ENCODE data around the gene PPP1R14C.
"Not testable (repeated sequence)": the region's sequence is repeated elsewhere in the genome, so short reads cannot be mapped to it uniquely, and the experiment has no call there.

PPP1R14C gene

DNA sequence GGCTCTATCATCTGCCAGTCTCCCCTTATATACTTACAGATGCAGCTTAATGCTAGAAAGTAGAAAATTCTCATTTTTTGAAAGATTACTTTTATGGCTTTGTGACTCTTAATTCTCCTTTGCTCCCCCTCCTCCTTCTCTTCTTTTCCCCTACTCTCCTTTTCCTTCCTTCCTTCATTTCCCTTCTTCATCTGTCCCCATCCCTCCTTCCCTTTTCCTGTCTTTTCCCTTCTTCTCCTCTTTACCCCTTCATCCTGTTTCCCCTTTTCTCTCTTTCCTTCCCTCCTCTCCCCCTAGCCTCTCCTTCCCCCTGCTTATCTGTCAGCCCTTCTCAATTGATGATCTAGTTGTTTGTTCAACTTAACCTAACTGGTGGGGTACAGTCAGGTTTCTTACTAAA is 71.5 kb downstream of the PPP1R14C start:
- DNase-seq (ENCODE audit: low read depth, low spot score) = no peak

GRCh38 chr6:150220634-150221551 is 78.0 kb downstream of the PPP1R14C start:
- no peak for DNase-seq (ENCODE audit: low read depth, low spot score)

DNA sequence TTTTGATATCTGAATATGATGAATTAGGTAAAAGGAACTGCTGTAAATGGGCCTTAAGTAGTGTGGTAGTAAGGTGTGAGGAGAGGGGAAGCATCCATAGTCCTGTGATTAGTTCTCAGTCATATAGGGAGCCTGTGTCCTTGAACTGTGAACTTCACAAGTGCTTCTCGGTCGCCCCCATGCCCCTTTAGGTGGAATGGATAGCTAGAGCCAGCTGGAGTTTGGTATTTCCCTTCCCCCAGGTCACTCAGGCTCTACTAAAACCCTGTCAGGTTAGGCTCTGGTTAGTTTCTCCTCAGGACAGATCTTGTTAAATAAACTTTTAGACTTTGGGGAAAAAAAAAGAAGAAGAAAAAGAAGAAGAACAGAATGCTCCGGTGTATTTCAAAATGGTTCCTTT is 82.0 kb downstream of the PPP1R14C start:
- DNase-seq (ENCODE audit: low read depth, low spot score) = no peak

GRCh38 chr6:150227281-150227680 is 84.4 kb downstream of the PPP1R14C start:
- no peak for DNase-seq (ENCODE audit: low read depth, low spot score)

GRCh38 chr6:150228072-150228733 is 85.4 kb downstream of the PPP1R14C start:
- no peak for DNase-seq (ENCODE audit: low read depth, low spot score)

GRCh38 chr6:150229436-150230163 is 86.8 kb downstream of the PPP1R14C start:
- no peak for DNase-seq (ENCODE audit: low read depth, low spot score)

GRCh38 chr6:150230164-150230561 is 87.3 kb downstream of the PPP1R14C start:
- no peak for DNase-seq (ENCODE audit: low read depth, low spot score)

- no peak for DNase-seq (ENCODE audit: low read depth, low spot score)
These were observed 88.1 kb downstream of the PPP1R14C start for GRCh38 chr6:150230832-150231524.

DNA sequence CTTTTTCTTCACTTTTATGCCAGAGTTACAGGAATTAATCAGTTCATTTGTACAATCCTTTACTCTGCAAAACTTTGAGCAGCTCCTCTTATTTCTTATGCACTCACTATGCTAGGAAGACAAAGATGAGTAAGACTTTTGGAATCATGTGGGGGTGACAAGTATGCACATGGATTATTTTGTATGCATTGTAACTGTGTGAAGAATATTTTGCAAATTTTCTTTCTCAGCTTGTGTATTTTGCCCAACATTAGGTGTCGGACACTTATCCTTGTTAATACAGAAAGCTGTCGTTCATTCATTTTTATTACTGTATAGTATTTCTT is 88.6 kb downstream of the PPP1R14C start:
- DNase-seq (ENCODE audit: low read depth, low spot score) = no peak

DNA sequence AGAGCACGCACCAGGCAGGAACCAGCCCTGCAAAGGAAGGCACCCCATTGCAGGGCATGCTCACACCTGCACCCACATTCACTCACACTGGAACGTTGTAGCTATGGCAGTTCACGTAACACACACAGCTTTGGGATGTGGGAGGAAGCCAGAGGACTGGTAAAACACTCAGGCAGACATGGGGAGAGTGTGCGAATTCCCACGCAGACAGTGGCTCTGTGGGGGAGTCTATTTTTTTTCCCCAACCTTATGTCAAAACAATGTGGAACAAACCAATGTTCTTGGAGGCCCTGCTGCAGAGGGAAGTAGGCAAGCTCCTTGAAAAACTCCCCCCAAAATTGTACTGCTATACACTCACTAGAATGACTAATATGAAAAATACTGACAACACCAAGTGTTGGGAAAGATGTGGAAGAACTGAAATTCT is 91.0 kb downstream of the PPP1R14C start:
- DNase-seq (ENCODE audit: low read depth, low spot score) = no peak

- no peak for DNase-seq (ENCODE audit: low read depth, low spot score)
These were observed 92.4 kb downstream of the PPP1R14C start for GRCh38 chr6:150235218-150235617.

GRCh38 chr6:150236114-150236513 is 93.3 kb downstream of the PPP1R14C start:
- no peak for DNase-seq (ENCODE audit: low read depth, low spot score)

DNA sequence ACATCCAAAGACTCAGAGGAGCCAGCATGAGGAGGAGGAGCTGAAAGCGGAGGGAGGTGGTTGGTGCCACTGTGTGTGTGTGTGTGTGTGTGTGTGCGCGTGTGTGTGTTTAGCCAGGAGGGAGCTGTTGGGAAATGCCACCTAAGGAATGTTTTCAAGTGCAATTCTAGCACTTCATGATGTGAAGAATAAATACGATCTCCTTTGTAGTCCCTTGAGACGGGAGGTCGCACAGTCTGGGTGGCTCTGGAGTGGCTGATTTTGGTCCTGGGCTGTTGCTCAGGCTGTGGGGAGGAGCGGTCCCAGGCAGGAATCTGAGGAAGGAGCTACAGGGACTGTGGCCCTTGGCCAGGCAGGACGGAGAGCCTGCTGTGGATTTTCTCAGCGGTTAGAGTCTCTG is 93.7 kb downstream of the PPP1R14C start:
- no peak for DNase-seq (ENCODE audit: low read depth, low spot score)

DNA sequence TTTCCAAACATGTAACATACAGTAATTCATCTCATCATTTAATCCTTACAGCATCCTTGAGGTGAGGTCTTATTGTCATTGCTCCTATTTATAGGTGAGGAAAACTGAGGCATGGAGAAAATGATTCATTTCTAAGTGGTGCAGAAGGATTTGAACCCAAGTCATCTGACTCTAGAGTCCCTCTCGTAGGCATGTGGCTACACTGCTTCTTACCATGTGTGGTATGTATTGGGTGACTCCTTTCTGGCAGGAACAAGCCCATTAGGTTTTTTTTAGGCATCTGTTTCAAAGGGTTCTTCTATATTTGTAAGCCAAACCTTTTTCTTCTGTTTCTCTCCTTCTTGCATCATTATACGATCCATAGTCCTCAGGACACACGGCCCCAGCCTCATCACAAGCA is 94.8 kb downstream of the PPP1R14C start:
- DNase-seq (ENCODE audit: low read depth, low spot score) = no peak

GRCh38 chr6:150238336-150238741 is 95.5 kb downstream of the PPP1R14C start:
- DNase-seq (ENCODE audit: low read depth, low spot score) = no peak

- no peak for DNase-seq (ENCODE audit: low read depth, low spot score)
These were observed 96.1 kb downstream of the PPP1R14C start for GRCh38 chr6:150238846-150239407.

DNA sequence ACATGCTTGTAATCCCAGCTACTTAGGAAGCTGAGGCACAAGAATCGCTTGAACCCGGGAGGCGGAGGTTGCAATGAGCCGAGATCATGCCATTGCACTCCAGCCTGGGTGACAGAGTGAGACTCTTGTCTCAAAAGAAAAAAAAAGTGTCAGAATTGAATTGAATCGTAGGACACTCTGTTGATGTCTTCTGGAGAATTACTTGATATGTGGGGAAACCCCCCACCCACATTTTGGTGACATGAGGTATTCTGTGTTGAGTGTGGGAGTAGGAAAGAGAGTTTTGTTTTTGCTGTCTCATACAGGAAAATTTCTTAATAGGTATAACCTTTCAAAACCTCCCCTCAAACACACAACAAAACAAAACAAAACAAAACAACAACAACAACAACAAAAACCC is 98.9 kb downstream of the PPP1R14C start:
- DNase-seq (ENCODE audit: low read depth, low spot score) = not testable (repeated sequence)

- no peak for DNase-seq (ENCODE audit: low read depth, low spot score)
These were observed 100.9 kb downstream of the PPP1R14C start for GRCh38 chr6:150243620-150244314.

- no peak for DNase-seq (ENCODE audit: low read depth, low spot score)
These were observed 102.5 kb downstream of the PPP1R14C start for GRCh38 chr6:150245148-150245935.

- DNase-seq (ENCODE audit: low read depth, low spot score) = no peak
These were observed 105.0 kb downstream of the PPP1R14C start for GRCh38 chr6:150247803-150248202.

Measured in iPS DF 19.7 (cell line).